Fibroblast of skin of left biceps (primary cell): Measurements from ENCODE around the gene SCUBE1.

Experiments
- DNase-seq, 2 experiments: peaks; one replicate each; pipeline ENCODE4 v3.0.0-alpha.2; 2013; ENCODE audit warnings: low read depth in 2 of 2

SCUBE1 gene

GRCh38 chr22:43343262-43343669, at the start of gene SCUBE1:
Gene SCUBE1, minus strand, starts transcription at chr22:43343372. Its CDS starts 111 bp downstream, at chr22:43343261.
- no peak for DNase-seq

GRCh38 chr22:43392385-43392989, 49.3 kb upstream of the SCUBE1 start:
- no peak for DNase-seq

- no peak for DNase-seq
These were observed 48.1 kb upstream of the SCUBE1 start for GRCh38 chr22:43391306-43391705.

GRCh38 chr22:43390872-43391271, 47.7 kb upstream of the SCUBE1 start:
- no peak for DNase-seq

GRCh38 chr22:43390166-43390565, 47.0 kb upstream of the SCUBE1 start:
- no peak for DNase-seq

- no peak for DNase-seq
These were observed 46.2 kb upstream of the SCUBE1 start for GRCh38 chr22:43389227-43389836.

- DNase-seq = no peak
These were observed 45.3 kb upstream of the SCUBE1 start for GRCh38 chr22:43388420-43388851.

GRCh38 chr22:43387815-43388214, 44.6 kb upstream of the SCUBE1 start:
- no peak for DNase-seq

GRCh38 chr22:43385770-43386641, 42.8 kb upstream of the SCUBE1 start:
- peak; percentile 16 to 25 for DNase-seq

- no peak for DNase-seq
These were observed 41.7 kb upstream of the SCUBE1 start for GRCh38 chr22:43384863-43385262.

GRCh38 chr22:43381693-43382092, 38.5 kb upstream of the SCUBE1 start:
- no peak for DNase-seq

GRCh38 chr22:43377896-43378704, 34.9 kb upstream of the SCUBE1 start:
- DNase-seq = no peak

- no peak for DNase-seq
These were observed 34.4 kb upstream of the SCUBE1 start for GRCh38 chr22:43377548-43377895.

GRCh38 chr22:43376765-43377547, 33.8 kb upstream of the SCUBE1 start:
- no peak for DNase-seq

GRCh38 chr22:43375951-43376455, 32.8 kb upstream of the SCUBE1 start:
- DNase-seq = no peak

- DNase-seq = no peak
These were observed 26.9 kb upstream of the SCUBE1 start for GRCh38 chr22:43370036-43370435.

GRCh38 chr22:43365715-43366440, 22.7 kb upstream of the SCUBE1 start:
- DNase-seq = no peak

- DNase-seq = no peak
These were observed 20.9 kb upstream of the SCUBE1 start for GRCh38 chr22:43364169-43364435.

GRCh38 chr22:43363315-43364168, 20.4 kb upstream of the SCUBE1 start:
- DNase-seq = no peak

GRCh38 chr22:43360576-43360975, 17.4 kb upstream of the SCUBE1 start:
- no peak for DNase-seq
